ENCODE measurements around the gene GBA2.

GRCh38 chr9:35769763-35770162 is 20.7 kb upstream of the GBA2 start:
- no peak for TF ChIP-seq CTCF (conservative IDR thresholded peaks at IDR 0.05 in 1 of 2, IDR thresholded peaks at IDR 0.05 in 1 of 2; ENCODE audit: extremely low read depth in 1 of 2, insufficient read depth in 1 of 2, low read depth in 1 of 2, low read length in 2 of 2)
- no peak for TF ChIP-seq EZH2 (IDR thresholded peaks at IDR 0.05; ENCODE audit: borderline replicate concordance, low read length)

Data from mammary epithelial cell (primary cell).